GM21786 (cell line): ENCODE results near the gene SYT9.

Source experiments
- ATAC-seq: cut with Tn5 transposase; IDR thresholded peaks from one replicate; pipeline ENCODE4 v1.9.1; 2021; ENCODE audit not compliant: unreplicated experiment

Gene SYT9

GRCh38 chr11:7251836-7252682 lies at the start of gene SYT9:
TSS of gene SYT9 (plus strand) at chr11:7251904. CDS start at chr11:7252187, 283 bp downstream.
- ATAC-seq: no peak

GRCh38 chr11:7202412-7202811 lies 49.3 kb upstream of the SYT9 start:
- ATAC-seq: no peak

GRCh38 chr11:7204778-7205177 lies 46.9 kb upstream of the SYT9 start:
- no peak for ATAC-seq

GRCh38 chr11:7208391-7208790 lies 43.3 kb upstream of the SYT9 start:
- ATAC-seq: no peak

- no peak for ATAC-seq
Observed at GRCh38 chr11:7219491-7219890, 32.2 kb upstream of the SYT9 start.

GRCh38 chr11:7220636-7221035 lies 31.1 kb upstream of the SYT9 start:
- ATAC-seq: no peak

- no peak for ATAC-seq
Observed at GRCh38 chr11:7222619-7223018, 29.1 kb upstream of the SYT9 start.

- ATAC-seq: no peak
Observed at GRCh38 chr11:7239877-7240276, 11.8 kb upstream of the SYT9 start.

- ATAC-seq: no peak
Observed at GRCh38 chr11:7245341-7245740, 6.4 kb upstream of the SYT9 start.

- ATAC-seq: no peak
Observed at GRCh38 chr11:7246179-7246578, 5.5 kb upstream of the SYT9 start.

GRCh38 chr11:7250166-7250565 lies 1.5 kb upstream of the SYT9 start:
- no peak for ATAC-seq

GRCh38 chr11:7251487-7251835 lies 243 bp upstream of the SYT9 start:
- no peak for ATAC-seq

GRCh38 chr11:7252683-7253213 lies 1.0 kb downstream of the SYT9 start:
- ATAC-seq: no peak

- no peak for ATAC-seq
Observed at GRCh38 chr11:7253800-7254199, 2.1 kb downstream of the SYT9 start.

- ATAC-seq: no peak
Observed at GRCh38 chr11:7254731-7255291, 3.1 kb downstream of the SYT9 start.

- no peak for ATAC-seq
Observed at GRCh38 chr11:7256943-7257342, 5.2 kb downstream of the SYT9 start.

- no peak for ATAC-seq
Observed at GRCh38 chr11:7257724-7258123, 6.0 kb downstream of the SYT9 start.

- ATAC-seq: no peak
Observed at GRCh38 chr11:7261578-7261977, 9.9 kb downstream of the SYT9 start.

- ATAC-seq: no peak
Observed at GRCh38 chr11:7262672-7263071, 11.0 kb downstream of the SYT9 start.

GRCh38 chr11:7263842-7264241 lies 12.1 kb downstream of the SYT9 start:
- ATAC-seq: no peak

GRCh38 chr11:7268758-7269157 lies 17.1 kb downstream of the SYT9 start:
- ATAC-seq: no peak

- no peak for ATAC-seq
Observed at GRCh38 chr11:7270233-7270865, 18.6 kb downstream of the SYT9 start.
